ENCODE data around the gene PPP1R15B. TPM values are rescaled to one million over a fixed set of nuclear protein-coding genes. Genes with fewer than 3 reads are reported as not detected.

Gene PPP1R15B
- total RNA-seq, 4 donors from 2014 or later = 20.5 to 58.9 (median 46.4) TPM

- H3K27ac ChIP-seq = no peak overlapping the region
- no peak for TF ChIP-seq CTCF (IDR thresholded peaks at IDR 0.05)
- TF ChIP-seq POLR2A (IDR thresholded peaks at IDR 0.05) = no peak
- H3K4me1 ChIP-seq = no peaks in the 10 kb centered on the region
- H3K27me3 ChIP-seq = no peaks in the 10 kb centered on the region
- no peaks in the 10 kb centered on the region for H3K36me3 ChIP-seq
- intact Hi-C loops (cut with DNase I; ENCODE audit: low total_unique reads) = loop anchor here (5.0 kb wide), 1 partner anchor 103 kb away; no protein-coding TSS in a partner anchor
- H3K9me3 ChIP-seq = no peaks in the 10 kb centered on the region
- DNase-seq = no peak
- no peak overlapping the region for H3K4me3 ChIP-seq
Measured at GRCh38 chr1:204360314-204360713, 51.3 kb downstream of the PPP1R15B start.

GRCh38 chr1:204359474-204360255 is 52.0 kb downstream of the PPP1R15B start, which contains the start of gene PLEKHA6:
Gene PLEKHA6, minus strand, starts transcription at chr1:204359929. Its CDS starts 86,202 bp downstream, at chr1:204273727.
- Histone ChIP-seq H3K36me3 (no peaks in the 10 kb centered on the region), H3K9me3 (no peaks in the 10 kb centered on the region), H3K4me1 (no peaks in the 10 kb centered on the region), H3K27me3 (no peaks in the 10 kb centered on the region), H3K27ac (no peak within 1 kb of the TSS), H3K4me3 (no peak within 1 kb of the TSS)
- intact Hi-C loops (cut with DNase I; ENCODE audit: low total_unique reads) = loop anchor here (5.0 kb wide), 1 partner anchor 102 kb away; no protein-coding TSS in a partner anchor
- DNase-seq = peak in 1 of 2 donors; percentile 66
- TF ChIP-seq CTCF (IDR thresholded peaks at IDR 0.05) (peak; percentile 11 to 36 (median 22)), POLR2A (IDR thresholded peaks at IDR 0.05) (no peak)

GRCh38 chr1:204359131-204359473 is 52.5 kb downstream of the PPP1R15B start:
- Histone ChIP-seq H3K4me3 (no peak overlapping the region), H3K4me1 (no peaks in the 10 kb centered on the region), H3K36me3 (no peaks in the 10 kb centered on the region), H3K27me3 (no peaks in the 10 kb centered on the region), H3K9me3 (no peaks in the 10 kb centered on the region), H3K27ac (no peak overlapping the region)
- TF ChIP-seq CTCF (IDR thresholded peaks at IDR 0.05) (no peak), POLR2A (IDR thresholded peaks at IDR 0.05) (no peak)
- DNase-seq = no peak
- intact Hi-C loops (cut with DNase I; ENCODE audit: low total_unique reads) = no loop called here

- Histone ChIP-seq H3K4me1 (no peaks in the 10 kb centered on the region), H3K36me3 (no peaks in the 10 kb centered on the region), H3K9me3 (no peaks in the 10 kb centered on the region), H3K27me3 (no peaks in the 10 kb centered on the region), H3K4me3 (no peak overlapping the region), H3K27ac (no peak overlapping the region)
- intact Hi-C loops (cut with DNase I; ENCODE audit: low total_unique reads) = no loop called here
- DNase-seq = no peak
- TF ChIP-seq CTCF (IDR thresholded peaks at IDR 0.05) (no peak), POLR2A (IDR thresholded peaks at IDR 0.05) (no peak)
Measured at GRCh38 chr1:204358605-204359004, 53.0 kb downstream of the PPP1R15B start.

All from uterus (tissue), 4 donors.